Cerebellar nuclear complex (tissue), 1 donor: ENCODE data around the gene FSD2.
A peak's percentile ranks its signal among the peaks of the same experiment; 100 is the strongest.

Experiments used
- DNase-seq, 2 experiments: peaks; one replicate each; lab custom pipeline; 2025; lab: John Stamatoyannopoulos, UW

Gene FSD2, protein sequence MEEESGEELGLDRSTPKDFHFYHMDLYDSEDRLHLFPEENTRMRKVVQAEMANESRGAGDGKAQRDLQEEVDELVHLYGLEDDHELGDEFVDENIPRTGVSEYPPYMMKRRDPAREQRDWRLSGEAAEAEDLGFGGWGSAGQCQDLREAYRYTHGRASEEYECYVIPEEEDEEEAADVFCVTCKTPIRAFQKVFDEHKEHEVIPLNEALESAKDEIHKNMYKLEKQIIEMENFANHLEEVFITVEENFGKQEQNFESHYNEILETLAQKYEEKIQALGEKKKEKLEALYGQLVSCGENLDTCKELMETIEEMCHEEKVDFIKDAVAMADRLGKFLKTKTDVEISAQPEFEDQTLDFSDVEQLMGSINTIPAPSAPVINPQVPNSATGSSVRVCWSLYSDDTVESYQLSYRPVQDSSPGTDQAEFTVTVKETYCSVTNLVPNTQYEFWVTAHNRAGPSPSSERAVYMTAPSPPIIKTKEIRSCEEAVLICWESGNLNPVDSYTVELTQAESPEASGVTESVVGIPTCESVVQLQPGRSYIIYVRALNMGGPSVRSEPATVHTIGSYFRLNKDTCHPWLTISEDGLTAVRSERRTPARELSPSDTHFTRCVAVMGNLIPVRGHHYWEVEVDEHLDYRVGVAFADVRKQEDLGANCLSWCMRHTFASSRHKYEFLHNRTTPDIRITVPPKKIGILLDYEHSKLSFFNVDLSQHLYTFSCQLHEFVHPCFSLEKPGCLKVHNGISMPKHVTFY

DNA sequence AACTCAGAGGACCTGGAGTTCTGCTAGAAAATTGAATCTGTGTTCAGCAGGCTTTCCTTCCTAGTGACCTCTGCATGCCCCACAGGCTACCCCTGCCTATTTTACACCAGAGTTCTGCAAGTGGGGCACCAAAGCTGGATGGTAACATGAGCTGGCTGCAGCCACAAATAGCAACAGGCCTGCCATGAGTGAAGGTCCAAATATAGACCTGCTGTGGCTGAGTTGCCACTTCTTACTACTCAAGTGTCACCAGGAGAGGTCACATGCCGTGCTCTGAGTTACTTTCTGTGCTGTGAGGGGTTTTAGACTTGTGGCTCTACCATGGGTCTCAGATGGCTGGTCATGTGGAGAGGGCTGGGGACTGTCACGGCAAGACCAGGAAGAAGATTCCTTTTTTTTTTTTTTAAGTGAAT is at the start of gene FSD2:
FSD2 (minus strand) TSS at position 76 of the 413 bp plus-strand sequence. CDS start 18,679 bp downstream, outside the sequence.
- no peak for DNase-seq

DNA sequence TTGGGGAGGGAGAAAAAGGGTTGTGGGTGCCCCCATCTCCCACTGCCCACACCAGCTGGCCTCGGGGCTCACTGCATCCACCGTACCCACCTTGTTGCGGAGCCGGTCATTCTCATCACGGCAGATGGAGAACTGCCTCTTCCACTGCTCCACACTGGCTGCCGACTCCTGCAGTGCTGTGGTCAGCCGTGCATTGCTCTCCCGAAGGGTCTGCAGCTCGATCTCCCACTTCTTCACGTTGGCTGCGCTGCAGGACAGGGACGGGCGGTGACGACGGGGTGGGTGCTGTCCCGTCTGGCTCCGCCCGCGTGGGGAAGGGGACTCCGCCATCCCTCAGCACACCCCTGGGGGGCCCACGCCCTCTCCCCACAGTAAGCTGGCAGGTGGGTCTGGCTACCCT is 48.7 kb upstream of the FSD2 start:
- no peak for DNase-seq

DNA sequence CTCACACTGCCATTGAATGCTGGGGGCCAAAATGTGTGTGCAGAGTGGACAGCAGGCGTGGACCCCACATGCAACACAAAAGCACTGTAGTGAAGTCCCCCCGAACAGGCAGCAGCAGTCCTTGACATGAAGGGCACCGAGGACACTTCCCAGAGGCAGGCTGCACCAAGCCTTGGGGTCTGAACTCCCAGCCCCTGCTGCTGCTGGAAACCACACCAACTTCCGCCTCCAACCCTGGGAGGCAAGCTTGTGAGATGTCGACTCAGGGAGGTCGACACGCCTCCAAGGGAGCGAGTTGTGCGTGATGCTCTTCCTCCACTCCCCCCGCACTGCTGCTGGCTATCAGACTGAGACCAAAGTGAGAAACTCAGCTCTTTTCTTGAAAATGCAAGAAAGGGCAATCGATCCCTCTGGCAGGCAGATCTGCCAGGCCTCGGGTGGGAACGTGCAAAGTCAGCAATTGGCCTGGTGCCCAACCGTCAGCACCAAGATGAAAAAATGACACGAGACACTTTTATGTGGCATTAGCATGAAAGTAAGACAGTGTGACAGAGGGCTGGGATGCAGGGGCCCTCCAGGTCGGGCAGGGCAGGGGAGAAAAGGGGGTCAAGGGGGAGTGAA is 47.2 kb upstream of the FSD2 start:
- DNase-seq: no peak

DNA sequence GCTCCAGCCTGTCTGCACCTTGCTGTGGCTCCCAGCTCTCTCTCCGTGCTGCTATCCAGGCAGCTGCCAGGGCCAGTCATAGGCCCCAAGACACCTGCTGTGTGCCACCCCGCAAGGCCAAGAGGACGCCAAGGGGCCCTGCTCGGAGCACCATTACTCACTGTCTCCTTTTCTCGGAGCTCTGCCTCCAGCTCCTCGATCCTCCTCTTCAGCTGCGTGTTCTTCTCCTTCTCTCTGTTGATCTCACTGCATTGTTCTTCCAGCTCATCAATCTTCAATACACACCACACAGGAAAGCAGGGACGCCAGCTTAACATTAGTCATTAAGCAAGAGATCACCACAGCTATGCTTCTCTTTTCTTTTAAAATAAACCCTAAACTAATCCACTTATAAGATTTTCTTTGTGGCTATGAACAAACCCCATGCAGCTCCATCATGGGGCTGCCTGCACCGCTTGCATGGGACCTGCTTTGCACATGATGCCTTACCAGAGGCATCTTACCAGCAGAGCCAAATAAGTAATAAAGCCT is 46.2 kb upstream of the FSD2 start:
- DNase-seq: no peak

DNA sequence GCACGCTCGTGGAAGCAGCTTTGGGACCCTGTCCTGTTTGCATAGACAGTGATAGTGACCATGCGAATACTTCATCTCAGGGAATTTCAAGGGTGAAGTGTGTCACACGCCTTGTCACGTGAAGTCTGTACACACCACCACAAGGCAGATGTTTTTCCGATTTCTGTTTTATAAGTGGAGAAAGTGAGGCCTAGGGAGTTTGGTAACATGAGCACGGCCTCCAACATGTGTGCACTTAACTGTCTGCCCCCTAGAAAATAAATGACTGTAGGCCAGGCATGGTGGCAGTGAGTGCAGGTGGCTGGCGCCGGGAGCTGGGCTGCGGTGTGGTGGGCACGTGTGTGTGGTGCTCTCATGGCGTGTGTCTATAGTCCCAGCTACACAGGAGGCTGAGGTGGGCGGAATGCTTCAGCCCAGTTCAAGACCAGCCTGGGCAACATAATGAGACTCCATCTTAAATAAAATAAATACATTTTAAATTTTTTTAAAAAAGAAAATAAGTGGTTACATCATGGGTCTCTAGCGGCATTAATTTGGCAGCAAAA is 45.5 kb upstream of the FSD2 start:
- DNase-seq: no peak

DNA sequence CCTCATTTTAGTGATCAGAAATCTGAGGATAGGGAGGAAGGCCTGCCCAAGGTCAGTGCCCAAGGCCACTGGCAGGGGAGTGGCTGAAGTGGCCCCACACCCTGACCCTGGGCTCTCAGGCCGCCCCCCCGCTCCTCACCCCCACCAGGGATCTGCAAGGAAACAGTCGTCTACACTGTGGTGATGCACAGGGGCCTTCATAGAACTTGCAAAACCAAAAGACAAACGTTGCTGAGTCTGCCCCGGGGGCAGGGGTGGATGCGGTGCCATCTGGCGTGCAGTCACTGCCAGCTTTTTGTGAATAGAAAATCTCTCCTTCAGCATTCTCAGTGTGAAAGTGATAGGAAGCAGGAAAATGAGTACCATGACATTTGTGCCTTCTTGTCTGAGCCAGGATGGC is 44.9 kb upstream of the FSD2 start:
- DNase-seq: peak in 1 of 2 experiments; percentile 2

DNA sequence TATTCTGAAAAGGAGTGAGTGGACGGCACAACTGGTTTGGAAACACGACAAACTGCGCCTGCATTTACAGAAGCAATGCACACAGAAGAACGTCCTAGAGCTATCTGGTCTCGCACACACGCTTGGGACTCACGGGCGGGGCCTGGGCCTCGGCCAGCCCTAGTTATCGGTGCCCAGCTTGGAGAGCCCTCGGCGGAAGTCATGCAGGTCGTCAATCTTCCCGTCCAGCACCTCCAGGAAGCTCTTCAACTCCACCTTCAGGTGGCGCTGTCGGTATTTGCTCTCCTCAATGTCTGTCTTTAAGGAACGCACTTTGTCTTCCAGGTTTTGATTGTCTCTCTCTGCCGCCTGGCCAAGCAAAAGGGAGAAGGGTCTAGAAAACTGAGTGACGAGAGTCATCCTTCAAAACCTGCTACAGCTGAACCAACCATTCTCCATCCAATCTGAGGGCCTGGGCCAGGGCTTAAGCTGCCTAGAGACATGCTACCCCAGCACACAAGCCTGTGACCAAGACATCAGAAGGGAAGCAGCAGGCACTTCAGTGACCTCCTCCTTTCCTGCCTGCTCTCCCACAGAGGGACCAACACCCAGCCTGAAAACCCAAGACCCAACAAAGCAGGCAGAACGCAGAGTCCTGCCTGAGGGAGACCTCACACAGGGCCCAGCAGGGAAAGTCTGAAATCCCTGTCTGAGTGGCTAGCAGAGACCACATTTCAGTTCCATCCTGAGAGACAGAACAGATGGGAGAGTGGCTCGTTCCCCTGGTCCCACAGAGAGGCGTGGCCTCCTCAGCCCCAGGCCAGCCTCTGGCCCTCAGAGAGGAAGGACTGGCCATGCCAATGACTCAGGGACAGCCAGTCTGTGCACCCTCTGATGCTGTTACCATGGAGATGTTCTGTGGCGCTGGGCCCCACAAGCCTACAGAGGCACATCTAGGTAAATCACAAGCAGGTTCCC is 44.0 kb upstream of the FSD2 start:
- peak; percentile 44 to 65 for DNase-seq

DNA sequence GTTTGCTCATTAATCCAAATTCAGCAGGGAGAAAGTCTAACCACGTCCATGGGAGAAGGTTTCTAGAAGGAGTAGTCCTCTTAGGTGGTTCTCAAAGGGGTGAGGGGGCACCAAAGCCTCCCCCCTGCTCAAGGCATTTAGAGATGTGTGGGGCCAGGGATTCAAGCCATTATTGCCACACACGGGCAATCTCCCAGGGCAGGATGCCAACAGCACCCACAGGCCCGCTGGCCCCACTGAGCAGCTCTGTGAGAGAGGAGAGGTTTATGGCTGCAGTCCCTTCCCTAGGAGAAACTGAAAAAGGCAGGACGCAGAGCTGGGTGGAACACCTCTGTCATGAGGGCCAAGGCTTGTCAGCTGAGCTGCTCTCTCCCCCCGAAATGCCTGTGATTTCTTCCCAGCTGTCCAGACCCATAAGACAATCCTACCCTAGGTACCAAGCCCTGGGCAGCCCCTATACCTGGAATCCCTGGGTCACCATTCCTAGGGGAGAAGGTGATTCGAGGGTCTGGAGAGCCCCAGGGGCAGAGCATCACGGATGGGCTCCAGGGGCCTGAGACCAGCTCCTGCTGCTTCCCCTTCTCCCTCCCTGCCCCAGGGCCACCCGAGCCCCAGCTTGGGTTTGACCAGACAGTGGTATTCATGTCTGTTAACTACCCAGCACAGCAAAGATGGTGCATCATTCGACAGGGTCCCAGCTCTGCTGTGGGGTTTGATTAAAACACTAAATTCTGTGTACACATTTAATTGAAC is 42.5 kb upstream of the FSD2 start:
- DNase-seq: no peak

DNA sequence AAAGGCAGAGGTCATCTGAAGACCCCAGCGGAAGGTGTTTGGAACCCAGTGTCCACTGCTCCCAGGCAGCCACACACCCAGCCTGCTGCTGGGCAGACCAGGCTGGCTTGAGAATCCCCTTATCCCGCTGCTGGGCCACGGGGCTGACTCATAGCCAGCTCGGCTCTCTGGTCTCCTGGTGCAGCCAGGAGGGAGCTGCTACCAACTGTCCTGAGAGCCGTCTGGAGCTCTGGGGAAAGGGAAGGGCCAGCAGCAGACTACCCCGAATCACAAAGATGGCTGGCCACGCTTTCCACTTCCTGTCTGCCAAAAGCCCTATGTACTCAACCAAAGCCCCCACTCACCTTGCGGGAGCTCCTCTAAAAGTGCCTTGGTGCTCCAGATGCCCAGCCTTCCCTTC is 41.8 kb upstream of the FSD2 start:
- DNase-seq: no peak

DNA sequence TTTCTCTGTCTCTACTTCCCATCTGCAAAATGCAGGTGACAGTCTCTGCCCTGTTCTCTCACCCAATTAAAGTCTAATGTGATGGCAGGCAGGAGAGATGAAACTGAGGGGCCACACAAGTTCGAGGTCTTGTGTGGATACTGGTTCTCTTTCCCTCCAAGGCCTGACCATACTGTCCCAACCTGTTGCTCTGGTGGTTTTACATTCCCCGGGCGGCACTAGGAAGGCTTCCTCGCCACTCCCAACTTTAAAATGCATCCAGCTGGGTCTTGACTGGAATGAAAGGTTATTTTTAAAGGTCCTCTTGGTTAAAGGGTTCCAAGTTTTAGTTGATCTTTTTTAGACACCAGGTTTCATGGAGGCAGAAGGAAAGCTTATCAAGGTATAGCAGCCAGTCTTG is 40.8 kb upstream of the FSD2 start:
- DNase-seq: no peak

DNA sequence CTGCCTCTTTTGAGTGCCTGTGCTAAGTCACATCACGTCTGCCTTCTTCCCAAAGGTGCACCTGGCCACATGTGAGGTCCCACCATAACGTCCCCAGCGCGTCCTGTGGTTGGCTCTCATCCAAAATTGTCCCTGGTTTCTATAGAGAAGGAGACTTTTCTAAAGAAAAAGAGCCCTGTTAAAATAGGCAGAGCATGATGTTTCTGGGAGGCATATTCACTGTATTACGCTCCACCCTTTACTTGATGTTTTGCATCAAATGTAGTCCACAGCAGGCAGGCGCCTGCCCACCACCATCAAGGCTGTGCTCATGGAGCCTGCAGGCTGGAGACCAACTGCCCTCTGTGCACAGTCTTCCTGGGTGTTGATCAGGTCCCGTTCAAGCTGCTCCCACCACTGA is 39.8 kb upstream of the FSD2 start:
- no peak for DNase-seq

DNA sequence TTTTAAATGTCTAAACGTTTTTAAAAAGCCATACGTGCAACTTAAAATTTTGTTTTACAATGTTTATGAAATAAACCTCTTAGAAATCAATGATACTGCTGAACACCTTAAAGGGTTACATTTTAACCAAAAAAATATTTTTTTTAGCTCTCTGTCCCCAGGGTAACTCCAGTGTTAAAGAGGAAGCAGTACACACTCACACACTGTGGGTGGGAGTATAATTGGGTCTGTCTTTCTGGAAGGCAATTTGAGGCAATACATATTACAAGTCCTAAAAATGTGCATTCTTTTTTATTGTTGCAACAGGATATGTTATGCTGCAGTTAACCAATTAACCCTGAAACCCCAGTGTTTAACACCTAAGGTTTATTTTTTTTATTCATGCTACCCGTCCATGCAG is 37.7 kb upstream of the FSD2 start:
- DNase-seq: no peak

DNA sequence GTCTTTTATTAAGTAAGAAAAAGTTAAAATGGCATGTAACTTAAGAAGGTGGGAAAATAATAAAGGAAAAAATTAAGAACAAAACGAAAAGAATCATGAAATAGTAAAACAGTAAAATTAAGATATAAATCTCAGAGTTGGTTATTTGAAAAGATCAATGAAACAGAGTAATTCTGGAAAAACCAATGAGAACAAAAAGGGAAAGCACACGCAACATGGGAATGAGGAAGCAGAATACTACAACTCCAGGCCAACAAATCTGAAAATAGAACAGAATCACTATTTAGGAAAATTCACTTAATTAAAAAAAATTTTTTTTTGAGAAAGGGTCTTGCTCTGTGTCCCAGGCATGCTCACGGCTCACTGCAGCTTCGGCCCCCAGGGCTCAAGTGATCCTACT is 34.3 kb upstream of the FSD2 start:
- DNase-seq: no peak

DNA sequence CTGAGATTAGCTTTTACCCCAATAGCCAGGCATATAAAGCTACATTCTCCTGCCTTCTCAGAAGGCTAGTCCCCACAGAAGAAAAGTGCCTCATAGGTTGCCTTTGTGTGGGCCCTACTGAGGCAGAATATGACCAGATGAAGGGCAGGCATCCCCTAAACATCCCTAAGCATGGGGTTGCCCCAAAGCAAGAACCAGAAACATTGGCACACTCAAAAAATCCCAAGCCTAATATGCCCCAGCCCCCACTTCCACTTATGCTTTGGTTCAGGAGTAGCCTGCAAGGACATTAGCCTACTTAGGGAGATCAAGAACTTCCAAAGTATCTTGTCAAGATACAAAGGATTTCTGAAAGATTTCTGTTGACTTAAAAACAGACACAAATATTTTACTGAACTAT is 33.3 kb upstream of the FSD2 start:
- no peak for DNase-seq

DNA sequence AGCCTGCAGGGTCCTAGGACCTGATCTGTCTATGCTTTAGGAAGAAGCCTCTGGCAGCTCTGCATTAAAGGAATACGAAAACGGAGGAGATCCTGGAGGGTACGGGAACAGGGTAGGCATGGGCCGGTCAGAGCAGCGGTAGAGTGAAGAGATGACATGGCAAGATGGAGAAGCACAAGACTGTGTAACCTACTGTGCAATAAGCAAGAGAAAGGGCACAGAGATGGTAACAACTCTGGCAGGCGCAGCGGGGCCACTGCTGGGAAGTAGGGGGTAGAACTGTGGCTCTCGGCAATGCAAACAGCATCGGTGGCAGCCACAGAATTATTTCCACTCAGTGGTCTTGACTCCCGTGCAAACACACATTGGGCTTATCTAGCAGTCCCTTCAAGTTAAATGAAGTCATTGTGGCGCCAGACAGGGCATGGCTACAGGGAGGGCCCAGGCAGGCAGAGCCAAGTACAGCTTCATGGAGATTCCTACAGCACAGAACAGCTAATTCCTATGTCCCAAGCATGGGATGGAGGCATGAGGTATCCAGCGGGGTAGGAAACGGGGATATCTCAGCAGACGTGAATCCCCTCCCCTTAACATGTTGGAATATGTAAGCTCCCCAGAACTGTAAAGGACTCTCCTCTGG is 32.3 kb upstream of the FSD2 start:
- DNase-seq: no peak

DNA sequence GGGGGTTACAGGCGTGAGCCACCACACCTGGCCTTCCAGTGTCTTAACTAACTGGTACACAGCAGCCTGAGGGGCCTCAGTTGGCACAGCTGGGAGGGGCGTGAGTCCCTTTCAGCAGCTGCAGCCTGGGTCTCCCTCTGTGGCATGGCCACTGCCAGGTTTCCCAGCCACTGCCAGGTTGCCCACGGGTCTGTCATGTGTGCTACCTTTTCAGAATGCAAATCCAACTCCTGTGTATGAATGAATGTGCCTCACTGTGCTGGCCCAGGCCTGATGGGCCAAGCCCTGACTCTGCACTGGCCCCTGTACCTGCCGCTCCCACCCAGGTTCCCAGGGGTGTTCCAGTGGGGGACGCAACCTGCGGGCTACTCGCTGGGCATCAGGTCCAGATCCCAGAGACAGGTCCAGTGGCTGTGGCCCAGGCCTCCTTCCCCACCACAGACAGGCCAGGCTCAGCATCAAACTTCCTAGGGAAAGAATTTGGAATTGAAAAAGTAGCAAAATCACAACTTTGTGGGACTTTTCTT is 29.6 kb upstream of the FSD2 start:
- DNase-seq: no peak

DNA sequence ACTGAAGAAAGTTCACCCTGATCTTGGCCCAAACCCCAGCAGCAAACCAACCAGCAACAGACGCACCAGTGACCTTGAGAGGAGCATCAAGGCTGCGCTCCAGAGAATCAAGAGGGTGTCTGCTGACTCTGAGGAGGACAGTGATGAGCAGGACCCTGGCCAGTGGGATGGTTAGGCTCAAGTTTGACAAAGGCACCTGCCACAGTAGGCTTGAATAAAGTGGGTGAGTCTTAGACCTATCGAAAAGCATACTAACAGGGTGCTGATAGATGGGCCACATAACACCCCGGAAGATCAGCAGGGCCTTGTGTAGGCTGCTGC is 27.5 kb upstream of the FSD2 start:
- no peak for DNase-seq

DNA sequence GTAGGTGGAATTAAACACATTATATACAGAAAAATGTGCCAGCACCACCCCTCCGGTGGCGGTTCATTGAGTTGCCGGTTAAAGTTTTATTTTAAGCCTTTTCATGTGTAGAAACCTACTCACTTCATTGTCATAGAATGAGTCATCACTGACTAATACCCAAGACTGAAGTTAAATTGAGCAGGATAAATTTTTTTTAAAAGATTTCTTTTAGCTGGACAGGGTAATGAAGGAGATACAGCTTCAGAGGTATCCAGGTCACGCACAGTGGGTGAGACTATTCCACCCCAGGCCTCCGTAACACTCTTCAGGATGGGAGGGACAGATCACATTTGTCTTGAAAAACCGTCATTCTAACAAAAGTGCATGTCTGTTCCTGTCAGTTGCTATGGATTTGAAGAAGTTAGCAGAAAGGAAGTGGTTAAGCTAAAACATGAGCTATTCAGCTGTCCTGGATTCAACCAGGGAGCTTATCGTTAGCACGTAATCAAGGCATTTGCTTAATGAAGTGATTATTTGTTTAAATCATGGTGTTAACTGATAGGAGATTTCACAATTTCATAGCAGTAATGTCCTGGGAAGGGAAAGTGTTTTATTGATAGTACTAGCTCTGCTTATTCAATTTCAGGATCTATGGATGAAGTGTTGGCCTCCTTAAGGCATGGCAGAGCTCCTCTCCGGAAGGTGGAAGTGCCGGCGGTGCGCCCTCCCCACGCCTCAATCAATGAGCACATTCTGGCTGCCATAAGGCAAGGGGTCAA is 26.9 kb upstream of the FSD2 start:
- no peak for DNase-seq
